ENCODE results near the gene PEMT. TPM values are rescaled to one million over a fixed set of nuclear protein-coding genes. Genes with fewer than 3 reads are reported as not detected.
A peak's percentile ranks its signal among the peaks of the same experiment; 100 is the strongest.

The PEMT gene
- total and polyA plus RNA-seq, 2 of the 4 experiments (the other 2 are of a cell fraction), result 23.3 to 49.5 TPM

GRCh38 chr17:17576772-17577234 is 14.7 kb downstream of the PEMT start:
- peak overlapping the region; percentile 48 for H2AK9ac ChIP-seq (replicated peaks; ENCODE audit: low read depth, low read length, poor library complexity)
- H4K5ac ChIP-seq (ENCODE audit: low read depth, low read length), result no peak overlapping the region
- H3K79me1 ChIP-seq (ENCODE audit: low read depth in 1 of 2, low read length in 2 of 2), result peaks cover 0 to 4% of the 10 kb centered on the region in 2 experiments; a peak in 1 of 4 replicates
- H2BK15ac ChIP-seq (ENCODE audit: low read depth, low read length), result no peak overlapping the region
- intact Hi-C loops (cut with micrococcal nuclease), result no loop called here
- no peak overlapping the region for H4K91ac ChIP-seq (ENCODE audit: insufficient read depth, low read depth, low read length)
- 44% methylated on average over 3 of the region's 13 CpGs; no CpG with 5 or more reads in 1 of the 2 experiments for WGBS, 2 experiments (ENCODE audit: extremely low coverage in 2 of 2, insufficient read length in 1 of 2)
- no peak overlapping the region for H3K23ac ChIP-seq (ENCODE audit: low read depth, low read length)
- TF ChIP-seq RFX5 (IDR thresholded peaks at IDR 0.05; ENCODE audit: low read depth, low read length), result no peak
- TF ChIP-seq CEBPB (IDR thresholded peaks at IDR 0.05; ENCODE audit: low read depth, low read length), result no peak
- TF ChIP-seq CTCF (conservative IDR thresholded peaks at IDR 0.05; ENCODE audit: low read depth, low read length), result no peak
- TF ChIP-seq MAZ (IDR thresholded peaks at IDR 0.05; ENCODE audit: borderline replicate concordance, low read depth, low read length), result no peak
- no peak for TF ChIP-seq RCOR1 (IDR thresholded peaks at IDR 0.05; ENCODE audit: insufficient replicate concordance, low read length)
- no peaks in the 10 kb centered on the region; the same call in none of the 2 replicates for H4K20me1 ChIP-seq (ENCODE audit: insufficient read depth, low read length)
- H3K27ac ChIP-seq (ENCODE audit: insufficient read depth, low read length), result no peak overlapping the region
- no peak overlapping the region for H3K4me2 ChIP-seq (ENCODE audit: low read depth, low read length)
- no peak overlapping the region for H3K56ac ChIP-seq (ENCODE audit: extremely low read depth, insufficient read depth, low read length)
- no peak overlapping the region for H2AFZ ChIP-seq (replicated peaks; ENCODE audit: low read length, poor library complexity)
- H3K27me3 ChIP-seq (ENCODE audit: control insufficient read depth, insufficient read depth, low read length), result no peaks in the 10 kb centered on the region
- H3K4me3 ChIP-seq (ENCODE audit: insufficient read depth, low read depth, low read length), result no peak overlapping the region
- no peak overlapping the region for H3K18ac ChIP-seq (ENCODE audit: low read depth, low read length)
- dilution Hi-C loops (cut with HindIII; ENCODE audit: low sequenced_read_pairs, unreplicated experiment), result no loop called here
- CTCF ChIA-PET, result interaction anchor here (0.8 kb wide), 1 partner anchor 79 kb away, joined by 3 read pairs; no protein-coding TSS in a partner anchor
- no peaks in the 10 kb centered on the region for H3K9me3 ChIP-seq (ENCODE audit: control insufficient read depth, insufficient read depth, low read length)
- no peak overlapping the region for H3K9ac ChIP-seq (ENCODE audit: low read depth, low read length)
- no TSS peak for BruUV-seq (replicated peaks)
- no peak for DNase-seq
- H2BK20ac ChIP-seq (ENCODE audit: low read depth, low read length), result no peak overlapping the region
- no peaks in the 10 kb centered on the region for H3K9me1 ChIP-seq (ENCODE audit: insufficient read depth, low read length)
- no peaks in the 10 kb centered on the region for H3K36me3 ChIP-seq (ENCODE audit: control insufficient read depth, insufficient read depth, low read length)
- H3K4me1 ChIP-seq (ENCODE audit: control insufficient read depth, insufficient read depth, low read length), result peaks cover 7% of the 10 kb centered on the region
- H2BK120ac ChIP-seq (ENCODE audit: low read depth, low read length), result no peak overlapping the region
- H3K4ac ChIP-seq (ENCODE audit: low read depth, low read length), result no peak overlapping the region
- no peak overlapping the region for H4K8ac ChIP-seq (ENCODE audit: low read depth in 2 of 2, low read length in 2 of 2)
- no peak overlapping the region for H2AK5ac ChIP-seq (ENCODE audit: low read depth, low read length)
- H2BK5ac ChIP-seq (ENCODE audit: low read depth, low read length, poor library complexity, severe bottlenecking), result no peak overlapping the region
- in situ Hi-C loops (cut with MboI; ENCODE audit: low sequenced_read_pairs), result no loop called here
- no peak overlapping the region for H3K14ac ChIP-seq (replicated peaks; ENCODE audit: low read depth, low read length)
- POLR2A ChIA-PET (ENCODE audit: unreplicated experiment), result interaction anchor here (0.6 kb wide), 1 partner anchor 80 kb away, joined by 4 read pairs; no protein-coding TSS in a partner anchor
- ATAC-seq (ENCODE audit: low read depth), result no peak

All from IMR-90 (cell line).